Neural cell (in vitro differentiated cells): Measurements from ENCODE around the gene SRRM2. TPM values are rescaled to one million over a fixed set of nuclear protein-coding genes. Genes with fewer than 3 reads are reported as not detected.

Experiments
- H2AFZ ChIP-seq: fragments of 200-600, 300-800 bp; sonication (generic), shearing (Covaris generic); 2 replicates; pipeline ENCODE4 v1.6.0; 2014; ENCODE audit warnings: low read depth, mild to moderate bottlenecking, antibody characterized with exemption, low read length, moderate library complexity
- H3F3A ChIP-seq: fragments of 200-600 bp; shearing (Covaris generic); 2 replicates; pipeline ENCODE4 v1.6.1; 2016; ENCODE audit warnings: mild to moderate bottlenecking, moderate library complexity, mixed read lengths, antibody characterized with exemption, low read length; ENCODE audit not compliant: insufficient read depth, poor library complexity, severe bottlenecking
- H3K27ac ChIP-seq: fragments of 200-600, 300-800 bp; sonication (generic), shearing (Covaris generic); 2 replicates; pipeline ENCODE4 v1.5.1; 2014; ENCODE audit warnings: mild to moderate bottlenecking, low read length, moderate library complexity
- H3K27me3 ChIP-seq: fragments of 300-800, 200-600 bp; sonication (generic), shearing (Covaris generic); 2 replicates; pipeline ENCODE4 v1.6.0; 2014; ENCODE audit warnings: mild to moderate bottlenecking, low read depth, low read length, moderate library complexity; ENCODE audit not compliant: insufficient read depth
- H3K36me3 ChIP-seq: fragments of 300-800, 200-600 bp; sonication (generic), shearing (Covaris generic); 2 replicates; pipeline ENCODE4 v1.5.1; 2014; ENCODE audit warnings: mild to moderate bottlenecking, antibody characterized with exemption, low read length, moderate library complexity; ENCODE audit not compliant: insufficient read depth
- H3K4me2 ChIP-seq: fragments of 300-800, 200-600 bp; sonication (generic), shearing (Covaris generic); 2 replicates; pipeline ENCODE4 v1.6.0; 2014; ENCODE audit warnings: mild to moderate bottlenecking, low read length
- H3K4me3 ChIP-seq: fragments of 300-800, 200-600 bp; sonication (generic), shearing (Covaris generic); 2 replicates; pipeline ENCODE4 v1.5.1; 2014; ENCODE audit warnings: mild to moderate bottlenecking, low read length, moderate library complexity
- H3K79me2 ChIP-seq: fragments of 200-600 bp; shearing (Covaris generic); replicated peaks from 2 replicates; pipeline ENCODE4 v1.6.0; 2014; ENCODE audit warnings: mild to moderate bottlenecking, low read length, moderate library complexity; ENCODE audit not compliant: insufficient read depth
- H3K9ac ChIP-seq: fragments of 300-800, 200-600 bp; sonication (generic), shearing (Covaris generic); 2 replicates; pipeline ENCODE4 v1.6.1; 2016; ENCODE audit warnings: mild to moderate bottlenecking, low read length, mixed read lengths
- H3K9me2 ChIP-seq: fragments of 200-600 bp; shearing (Covaris generic); 2 replicates; pipeline ENCODE4 v1.6.1; 2016; ENCODE audit warnings: mild to moderate bottlenecking, low read length, mixed read lengths; ENCODE audit not compliant: insufficient read depth
- H3K9me3 ChIP-seq: fragments of 200-600, 300-800 bp; sonication (generic), shearing (Covaris generic); 2 replicates; pipeline ENCODE4 v1.6.1; 2016; ENCODE audit warnings: mild to moderate bottlenecking, mixed run types, low read length, moderate library complexity, mixed read lengths
- H4K20me1 ChIP-seq: fragments of 200-600 bp; shearing (Covaris generic); 2 replicates; pipeline ENCODE4 v1.6.1; 2016; ENCODE audit warnings: mild to moderate bottlenecking, mixed run types; ENCODE audit not compliant: insufficient read depth
- EP300 ChIP-seq: fragments of 450-650 bp; conservative IDR thresholded peaks from 2 replicates; pipeline ENCODE4 v1.6.1; 2014; ENCODE audit warnings: antibody characterized with exemption, mild to moderate bottlenecking, moderate library complexity; ENCODE audit not compliant: poor library complexity, severe bottlenecking
- EZH2 ChIP-seq: fragments of 200-600, 300-800 bp; shearing (Covaris generic), sonication (generic); IDR thresholded peaks from 2 replicates; pipeline ENCODE4 v1.6.1; 2014; ENCODE audit warnings: antibody characterized with exemption, low read length, borderline replicate concordance, mild to moderate bottlenecking; ENCODE audit not compliant: insufficient read depth, poor library complexity, severe bottlenecking
- MXI1 ChIP-seq: fragments of 450-650 bp; conservative IDR thresholded peaks from 2 replicates; pipeline ENCODE4 v1.6.1; 2014; ENCODE audit warnings: antibody characterized with exemption, mild to moderate bottlenecking; ENCODE audit not compliant: poor library complexity, severe bottlenecking
- POLR2AphosphoS5 ChIP-seq: IDR thresholded peaks from 2 replicates; pipeline ENCODE4 v1.6.1; 2012
- RAD21 ChIP-seq: fragments of 450-650 bp; conservative IDR thresholded peaks from 2 replicates; pipeline ENCODE4 v1.6.1; 2014; ENCODE audit warnings: antibody characterized with exemption, mild to moderate bottlenecking, moderate library complexity
- SMC3 ChIP-seq: fragments of 450-650 bp; conservative IDR thresholded peaks from 2 replicates; pipeline ENCODE4 v1.6.1; 2014; ENCODE audit warnings: antibody characterized with exemption, mild to moderate bottlenecking, moderate library complexity; ENCODE audit not compliant: poor library complexity
- TAF1 ChIP-seq: IDR thresholded peaks from 2 replicates; pipeline ENCODE4 v1.6.1; 2012; ENCODE audit warnings: low read depth
- polyA plus RNA-seq: library from polyadenylated mRNA; depleted of rRNA; stranded (reverse); fragments of >200 nt; gene quantifications from 2 replicates; pipeline ENCODE4 v1.2.3, GENCODE V29; 2014
- TF ChIP-seq, protein P1 (sequence below): fragments of 450-650 bp; IDR thresholded peaks from 2 replicates; pipeline ENCODE4 v1.5.1; 2014; ENCODE audit warnings: antibody characterized with exemption, mild to moderate bottlenecking, moderate library complexity; ENCODE audit not compliant: poor library complexity, severe bottlenecking
- TF ChIP-seq, protein P2 (sequence below): IDR thresholded peaks from 2 replicates; pipeline ENCODE4 v1.6.1; 2012; ENCODE audit warnings: borderline replicate concordance

Gene SRRM2
- polyA plus RNA-seq, 1 donor from 2014 or later, result 40.0 TPM

DNA sequence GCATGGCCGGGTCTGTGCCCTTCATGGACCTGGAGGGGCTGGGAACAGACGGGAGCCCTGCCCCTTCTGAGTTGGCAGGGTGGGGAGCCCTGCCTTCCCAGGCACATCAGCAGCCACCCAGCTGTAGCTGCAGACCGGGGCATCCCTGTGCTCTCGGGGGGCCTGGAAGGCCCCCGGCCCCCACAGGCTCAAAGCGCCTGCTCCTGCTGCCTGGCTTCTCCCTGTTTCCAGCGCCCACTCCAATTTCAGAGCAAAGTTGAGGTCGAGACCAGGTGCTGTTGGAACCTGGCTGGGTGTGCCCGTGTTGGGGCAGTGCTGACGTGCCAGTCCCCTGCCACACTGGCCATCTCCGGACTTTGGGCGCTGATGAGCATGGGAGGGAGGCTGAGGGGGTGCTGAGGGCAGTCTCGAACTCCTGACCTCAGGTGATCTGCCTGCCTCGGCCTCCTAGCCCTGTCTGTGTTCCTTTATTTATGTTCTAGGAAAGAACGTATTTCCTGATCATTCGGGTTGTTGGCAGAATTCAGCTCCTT, 27.6 kb upstream of the SRRM2 start:
- H3K4me3 ChIP-seq, result no peak overlapping the region
- H3K27me3 ChIP-seq, result no peaks in the 10 kb centered on the region
- H3K4me2 ChIP-seq, result no peak overlapping the region
- H3K36me3 ChIP-seq, result no peaks in the 10 kb centered on the region
- no peaks in the 10 kb centered on the region for H3K9me3 ChIP-seq
- no peaks in the 10 kb centered on the region for H3K79me2 ChIP-seq
- no peak for TF ChIP-seq EP300
- TF ChIP-seq, protein P1, sequence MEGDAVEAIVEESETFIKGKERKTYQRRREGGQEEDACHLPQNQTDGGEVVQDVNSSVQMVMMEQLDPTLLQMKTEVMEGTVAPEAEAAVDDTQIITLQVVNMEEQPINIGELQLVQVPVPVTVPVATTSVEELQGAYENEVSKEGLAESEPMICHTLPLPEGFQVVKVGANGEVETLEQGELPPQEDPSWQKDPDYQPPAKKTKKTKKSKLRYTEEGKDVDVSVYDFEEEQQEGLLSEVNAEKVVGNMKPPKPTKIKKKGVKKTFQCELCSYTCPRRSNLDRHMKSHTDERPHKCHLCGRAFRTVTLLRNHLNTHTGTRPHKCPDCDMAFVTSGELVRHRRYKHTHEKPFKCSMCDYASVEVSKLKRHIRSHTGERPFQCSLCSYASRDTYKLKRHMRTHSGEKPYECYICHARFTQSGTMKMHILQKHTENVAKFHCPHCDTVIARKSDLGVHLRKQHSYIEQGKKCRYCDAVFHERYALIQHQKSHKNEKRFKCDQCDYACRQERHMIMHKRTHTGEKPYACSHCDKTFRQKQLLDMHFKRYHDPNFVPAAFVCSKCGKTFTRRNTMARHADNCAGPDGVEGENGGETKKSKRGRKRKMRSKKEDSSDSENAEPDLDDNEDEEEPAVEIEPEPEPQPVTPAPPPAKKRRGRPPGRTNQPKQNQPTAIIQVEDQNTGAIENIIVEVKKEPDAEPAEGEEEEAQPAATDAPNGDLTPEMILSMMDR, result no peak
- no peak for TF ChIP-seq TAF1
- TF ChIP-seq EZH2, result no peak
- TF ChIP-seq, protein P2, sequence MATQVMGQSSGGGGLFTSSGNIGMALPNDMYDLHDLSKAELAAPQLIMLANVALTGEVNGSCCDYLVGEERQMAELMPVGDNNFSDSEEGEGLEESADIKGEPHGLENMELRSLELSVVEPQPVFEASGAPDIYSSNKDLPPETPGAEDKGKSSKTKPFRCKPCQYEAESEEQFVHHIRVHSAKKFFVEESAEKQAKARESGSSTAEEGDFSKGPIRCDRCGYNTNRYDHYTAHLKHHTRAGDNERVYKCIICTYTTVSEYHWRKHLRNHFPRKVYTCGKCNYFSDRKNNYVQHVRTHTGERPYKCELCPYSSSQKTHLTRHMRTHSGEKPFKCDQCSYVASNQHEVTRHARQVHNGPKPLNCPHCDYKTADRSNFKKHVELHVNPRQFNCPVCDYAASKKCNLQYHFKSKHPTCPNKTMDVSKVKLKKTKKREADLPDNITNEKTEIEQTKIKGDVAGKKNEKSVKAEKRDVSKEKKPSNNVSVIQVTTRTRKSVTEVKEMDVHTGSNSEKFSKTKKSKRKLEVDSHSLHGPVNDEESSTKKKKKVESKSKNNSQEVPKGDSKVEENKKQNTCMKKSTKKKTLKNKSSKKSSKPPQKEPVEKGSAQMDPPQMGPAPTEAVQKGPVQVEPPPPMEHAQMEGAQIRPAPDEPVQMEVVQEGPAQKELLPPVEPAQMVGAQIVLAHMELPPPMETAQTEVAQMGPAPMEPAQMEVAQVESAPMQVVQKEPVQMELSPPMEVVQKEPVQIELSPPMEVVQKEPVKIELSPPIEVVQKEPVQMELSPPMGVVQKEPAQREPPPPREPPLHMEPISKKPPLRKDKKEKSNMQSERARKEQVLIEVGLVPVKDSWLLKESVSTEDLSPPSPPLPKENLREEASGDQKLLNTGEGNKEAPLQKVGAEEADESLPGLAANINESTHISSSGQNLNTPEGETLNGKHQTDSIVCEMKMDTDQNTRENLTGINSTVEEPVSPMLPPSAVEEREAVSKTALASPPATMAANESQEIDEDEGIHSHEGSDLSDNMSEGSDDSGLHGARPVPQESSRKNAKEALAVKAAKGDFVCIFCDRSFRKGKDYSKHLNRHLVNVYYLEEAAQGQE, result no peak
- no peak for TF ChIP-seq RAD21
- no peak for TF ChIP-seq MXI1
- TF ChIP-seq SMC3, result no peak
- TF ChIP-seq POLR2AphosphoS5, result no peak
- no peaks in the 10 kb centered on the region for H3K9me2 ChIP-seq
- no peaks in the 10 kb centered on the region for H4K20me1 ChIP-seq
- H3F3A ChIP-seq, result no peaks in the 10 kb centered on the region
- H2AFZ ChIP-seq, result no peak overlapping the region
- H3K27ac ChIP-seq, result no peak overlapping the region
- no peak overlapping the region for H3K9ac ChIP-seq

DNA sequence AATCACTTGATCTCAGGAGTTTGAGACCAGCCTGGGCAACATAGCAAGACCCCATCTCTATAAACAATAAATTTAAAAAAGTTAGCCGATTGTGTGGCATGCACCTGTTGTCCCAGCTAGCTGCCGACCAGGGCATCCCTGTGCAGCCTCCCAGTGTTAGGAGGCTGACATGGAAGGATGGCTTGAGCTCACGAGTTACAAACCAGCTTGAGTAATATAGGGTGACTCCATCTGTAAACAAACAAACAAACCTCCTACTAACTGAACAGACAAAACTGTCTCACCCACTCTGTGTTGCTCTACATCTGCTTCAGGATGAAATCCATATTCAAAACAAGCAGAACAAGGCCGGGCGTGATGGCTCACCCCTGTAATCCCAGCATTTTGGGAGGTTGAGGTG, 25.5 kb upstream of the SRRM2 start:
- Histone ChIP-seq H3K9me3 (no peaks in the 10 kb centered on the region), H3K4me3 (no peak overlapping the region), H3F3A (no peaks in the 10 kb centered on the region), H3K27ac (no peak overlapping the region), H3K27me3 (no peaks in the 10 kb centered on the region), H3K9ac (no peak overlapping the region), H3K79me2 (no peaks in the 10 kb centered on the region), H3K4me2 (no peak overlapping the region), H4K20me1 (no peaks in the 10 kb centered on the region), H2AFZ (no peak overlapping the region), H3K36me3 (no peaks in the 10 kb centered on the region), H3K9me2 (no peaks in the 10 kb centered on the region)
- TF ChIP-seq SMC3 (no peak), TAF1 (no peak), MXI1 (no peak), RAD21 (no peak)
